Measurements from ENCODE around the gene ABCC4. TPM values are rescaled to one million over a fixed set of nuclear protein-coding genes. Genes with fewer than 3 reads are reported as not detected.

ABCC4 gene
- total and polyA plus RNA-seq, 2 of the 13 experiments (the other 11 are each of a cell fraction or from before 2014, with no cell fraction given) = 4.2 to 11.3 TPM

- ChIA-PET POLR2A (no interaction called here), CTCF (ENCODE audit: low intra/inter-chr PET ratio, low total read pairs) (no interaction called here)
- H2AFZ ChIP-seq (ENCODE audit: low read length) = no peak overlapping the region
- no peaks in the 10 kb centered on the region for H3K27me3 ChIP-seq (ENCODE audit: control insufficient read depth in 1 of 2, insufficient read depth in 2 of 2, low read length in 2 of 2)
- H3K36me3 ChIP-seq (replicated peaks in 1 of 2; ENCODE audit: control insufficient read depth in 1 of 2, insufficient read depth in 2 of 2, low read length in 2 of 2) = peaks cover 5 to 10% of the 10 kb centered on the region in 2 experiments; a peak in 2 of 5 replicates
- no peak overlapping the region for H3K9ac ChIP-seq (ENCODE audit: insufficient read depth, low read depth, low read length)
- H3K4me1 ChIP-seq (ENCODE audit: insufficient read depth, low read length) = no peaks in the 10 kb centered on the region
- in situ Hi-C loops (cut with HindIII; ENCODE audit: extremely low pct_ligation_motif_present, low pct_unique_long_range_greater_than_20kb) = no loop called here
- no peaks in the 10 kb centered on the region for H3K79me2 ChIP-seq (ENCODE audit: insufficient read depth, low read length)
- H3K4me3 ChIP-seq (replicated peaks in 1 of 3; ENCODE audit: insufficient read depth in 1 of 3, low read depth in 2 of 3, low read length in 3 of 3) = no peak overlapping the region
- no peak overlapping the region for H3K4me2 ChIP-seq (ENCODE audit: low read depth, low read length)
- DNase-seq (ENCODE audit: low spot score) = no peak
- ATAC-seq = no peak
- intact Hi-C loops (cut with micrococcal nuclease; ENCODE audit: unreplicated experiment) = no loop called here
- no peak for FAIRE-seq
- BruUV-seq (replicated peaks) = no TSS peak
- TF ChIP-seq ZNF253 (CRISPR knock-in tag; IDR thresholded peaks at IDR 0.05; ENCODE audit: borderline replicate concordance) (no peak), BATF2 (CRISPR knock-in tag; IDR thresholded peaks at IDR 0.05) (no peak), HNRNPUL1 (IDR thresholded peaks at IDR 0.05; ENCODE audit: low read depth, low read length) (no peak), ZNF768 (CRISPR knock-in tag; IDR thresholded peaks at IDR 0.05) (no peak), ZMAT3 (CRISPR knock-in tag; conservative IDR thresholded peaks at IDR 0.05) (no peak), ZNF331 (CRISPR knock-in tag; IDR thresholded peaks at IDR 0.05) (no peak), ZBTB14 (CRISPR knock-in tag; IDR thresholded peaks at IDR 0.05) (no peak)
- H3K27ac ChIP-seq (ENCODE audit: extremely low read length, insufficient read depth, low read length) = no peak overlapping the region
- 98% methylated on average over 4 of the region's 4 CpGs for WGBS (ENCODE audit: low lambda C conversion rate)
- H4K20me1 ChIP-seq (ENCODE audit: insufficient read depth, low read length) = no peaks in the 10 kb centered on the region
- H3K9me3 ChIP-seq (ENCODE audit: low read length) = no peaks in the 10 kb centered on the region
These were observed 95.1 kb downstream of the ABCC4 start for GRCh38 chr13:95206116-95206515.

GRCh38 chr13:95204231-95204765 is 97.0 kb downstream of the ABCC4 start:
- H3K36me3 ChIP-seq (replicated peaks in 1 of 2; ENCODE audit: control insufficient read depth in 1 of 2, insufficient read depth in 2 of 2, low read length in 2 of 2) = peaks cover 3 to 4% of the 10 kb centered on the region in 2 experiments; a peak in 2 of 5 replicates
- intact Hi-C loops (cut with micrococcal nuclease; ENCODE audit: unreplicated experiment) (no loop called here), in situ Hi-C loops (cut with HindIII; ENCODE audit: extremely low pct_ligation_motif_present, low pct_unique_long_range_greater_than_20kb) (no loop called here)
- FAIRE-seq = no peak
- no peaks in the 10 kb centered on the region for H3K27me3 ChIP-seq (ENCODE audit: control insufficient read depth in 1 of 2, insufficient read depth in 2 of 2, low read length in 2 of 2)
- H3K4me3 ChIP-seq (replicated peaks in 1 of 3; ENCODE audit: insufficient read depth in 1 of 3, low read depth in 2 of 3, low read length in 3 of 3) = no peak overlapping the region
- no peaks in the 10 kb centered on the region for H3K9me3 ChIP-seq (ENCODE audit: low read length)
- no peak overlapping the region for H3K9ac ChIP-seq (ENCODE audit: insufficient read depth, low read depth, low read length)
- POLR2A ChIA-PET = no interaction called here
- CTCF ChIA-PET (ENCODE audit: low intra/inter-chr PET ratio, low total read pairs) = no interaction called here
- DNase-seq (ENCODE audit: low spot score) = no peak
- ATAC-seq = no peak
- no peaks in the 10 kb centered on the region for H3K4me1 ChIP-seq (ENCODE audit: insufficient read depth, low read length)
- 96% methylated on average over 7 of the region's 7 CpGs for WGBS (ENCODE audit: low lambda C conversion rate)
- H4K20me1 ChIP-seq (ENCODE audit: insufficient read depth, low read length) = no peaks in the 10 kb centered on the region
- H3K4me2 ChIP-seq (ENCODE audit: low read depth, low read length) = no peak overlapping the region
- BruUV-seq (replicated peaks) = no TSS peak
- H3K27ac ChIP-seq (ENCODE audit: extremely low read length, insufficient read depth, low read length) = no peak overlapping the region
- H3K79me2 ChIP-seq (ENCODE audit: insufficient read depth, low read length) = no peaks in the 10 kb centered on the region
- H2AFZ ChIP-seq (ENCODE audit: low read length) = no peak overlapping the region
- TF ChIP-seq SRSF4 (IDR thresholded peaks at IDR 0.05; ENCODE audit: low read depth, low read length, poor library complexity, severe bottlenecking) (no peak), ZNF431 (CRISPR knock-in tag; IDR thresholded peaks at IDR 0.05; ENCODE audit: borderline replicate concordance, low read depth) (no peak), CSRNP1 (CRISPR knock-in tag; IDR thresholded peaks at IDR 0.05) (no peak), ZNF691 (CRISPR knock-in tag; IDR thresholded peaks at IDR 0.05; ENCODE audit: borderline replicate concordance, low read depth) (no peak), TRIM22 (IDR thresholded peaks at IDR 0.05) (no peak), ZNF274 (CRISPR knock-in tag; IDR thresholded peaks at IDR 0.05) (no peak)

Data from HepG2 (cell line).